Thoracic aorta (tissue), 2 donors: Measurements from ENCODE around the gene GABBR1. TPM values are rescaled to one million over a fixed set of nuclear protein-coding genes. Genes with fewer than 3 reads are reported as not detected.

Source experiments
- ATAC-seq: fragments of 150-250 bp; one replicate; pipeline ENCODE4 v1.8.0; 2017; ENCODE audit warnings: low read depth; ENCODE audit not compliant: insufficient number of reproducible peaks, low FRiP score
- DNase-seq: peaks from one replicate; pipeline ENCODE4 v3.0.0-alpha.2; 2020; ENCODE audit warnings: low spot score
- H3K27ac ChIP-seq, 2 donors: fragments of 200-600 bp; sonication (generic); 1 replicate in 1 of 2; 2 replicates in 1 of 2; pipeline ENCODE4 v1.5.1; 2016; ENCODE audit warnings: mild to moderate bottlenecking in 2 of 2, moderate library complexity in 2 of 2
- H3K27me3 ChIP-seq: fragments of 200-600 bp; sonication (generic); replicated peaks from 2 replicates; pipeline ENCODE4 v1.6.0; 2016; ENCODE audit warnings: mild to moderate bottlenecking; ENCODE audit not compliant: insufficient read depth
- H3K36me3 ChIP-seq: fragments of 200-600 bp; sonication (generic); one replicate; pipeline ENCODE4 v1.5.1; 2016
- H3K4me1 ChIP-seq, 2 donors: fragments of 200-600 bp; sonication (generic); 1 replicate in 1 of 2; 2 replicates in 1 of 2; pipeline versions ENCODE4 v1.5.1 to v1.6.0; 2016; ENCODE audit warnings: low read depth in 2 of 2, mild to moderate bottlenecking in 1 of 2; ENCODE audit not compliant: control insufficient read depth in 1 of 2
- H3K4me3 ChIP-seq: fragments of 200-600 bp; sonication (generic); 2 replicates; pipeline ENCODE4 v1.5.1; 2016; ENCODE audit warnings: mild to moderate bottlenecking
- H3K9me3 ChIP-seq: fragments of 200-600 bp; sonication (generic); 2 replicates; pipeline ENCODE4 v1.5.1; 2016
- total RNA-seq, 2 donors: library from RNA; depleted of rRNA; stranded (reverse); fragments of >200 nt; gene quantifications; one replicate each; pipeline versions ENCODE4 v1.1.0 to v1.2.3, GENCODE V29; 2016
- TF ChIP-seq, protein P1 (sequence below): fragments of 200-600 bp; sonication (generic); IDR thresholded peaks from one replicate; pipeline ENCODE4 v1.5.1; 2019; ENCODE audit warnings: antibody characterized with exemption

Gene GABBR1
- total RNA-seq, 2 donors from 2014 or later = 63.2 to 112 TPM

DNA sequence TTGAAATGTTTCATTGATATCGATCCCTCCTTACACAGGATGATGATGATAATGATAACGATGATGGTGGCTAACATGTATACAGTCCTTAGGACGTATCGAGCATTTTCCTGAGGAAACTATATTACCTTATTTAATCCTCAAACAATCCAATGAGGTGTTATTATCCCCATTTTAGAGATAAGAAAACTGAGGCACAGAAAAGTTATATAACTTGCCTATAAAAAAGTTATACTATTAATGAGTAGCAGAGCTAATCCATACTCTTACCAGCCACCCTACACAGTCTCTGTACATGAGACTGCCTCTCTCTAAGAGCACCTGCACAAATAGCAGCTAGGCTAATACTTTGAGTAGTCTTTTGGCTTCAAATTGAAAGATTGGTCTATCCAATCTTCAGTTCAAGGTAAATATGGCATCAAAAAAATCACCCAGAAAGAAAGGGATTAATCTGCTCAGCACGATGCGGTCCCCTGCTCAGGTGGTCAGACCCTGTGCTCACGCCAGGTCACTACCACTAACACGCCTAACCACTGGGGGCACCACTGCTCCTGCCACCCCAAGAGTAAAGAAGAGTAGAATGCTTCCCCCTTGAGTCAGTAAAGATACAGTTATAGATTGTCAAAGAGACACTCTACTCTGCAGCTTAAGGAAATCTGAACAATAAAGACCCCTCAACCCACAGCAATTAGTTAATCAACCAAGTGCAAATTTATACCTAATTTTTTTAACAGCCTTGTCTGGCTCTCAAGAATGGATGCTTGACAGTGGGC lies 15.0 kb downstream of the GABBR1 start:
- Histone ChIP-seq H3K27ac (no peak overlapping the region), H3K27me3 (no peaks in the 10 kb centered on the region), H3K4me3 (no peak overlapping the region), H3K4me1 (no peaks in the 10 kb centered on the region), H3K9me3 (no peaks in the 10 kb centered on the region), H3K36me3 (peaks cover 18% of the 10 kb centered on the region)
- DNase-seq = no peak
- TF ChIP-seq, protein P1, sequence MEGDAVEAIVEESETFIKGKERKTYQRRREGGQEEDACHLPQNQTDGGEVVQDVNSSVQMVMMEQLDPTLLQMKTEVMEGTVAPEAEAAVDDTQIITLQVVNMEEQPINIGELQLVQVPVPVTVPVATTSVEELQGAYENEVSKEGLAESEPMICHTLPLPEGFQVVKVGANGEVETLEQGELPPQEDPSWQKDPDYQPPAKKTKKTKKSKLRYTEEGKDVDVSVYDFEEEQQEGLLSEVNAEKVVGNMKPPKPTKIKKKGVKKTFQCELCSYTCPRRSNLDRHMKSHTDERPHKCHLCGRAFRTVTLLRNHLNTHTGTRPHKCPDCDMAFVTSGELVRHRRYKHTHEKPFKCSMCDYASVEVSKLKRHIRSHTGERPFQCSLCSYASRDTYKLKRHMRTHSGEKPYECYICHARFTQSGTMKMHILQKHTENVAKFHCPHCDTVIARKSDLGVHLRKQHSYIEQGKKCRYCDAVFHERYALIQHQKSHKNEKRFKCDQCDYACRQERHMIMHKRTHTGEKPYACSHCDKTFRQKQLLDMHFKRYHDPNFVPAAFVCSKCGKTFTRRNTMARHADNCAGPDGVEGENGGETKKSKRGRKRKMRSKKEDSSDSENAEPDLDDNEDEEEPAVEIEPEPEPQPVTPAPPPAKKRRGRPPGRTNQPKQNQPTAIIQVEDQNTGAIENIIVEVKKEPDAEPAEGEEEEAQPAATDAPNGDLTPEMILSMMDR = no peak
- ATAC-seq = no peak

DNA sequence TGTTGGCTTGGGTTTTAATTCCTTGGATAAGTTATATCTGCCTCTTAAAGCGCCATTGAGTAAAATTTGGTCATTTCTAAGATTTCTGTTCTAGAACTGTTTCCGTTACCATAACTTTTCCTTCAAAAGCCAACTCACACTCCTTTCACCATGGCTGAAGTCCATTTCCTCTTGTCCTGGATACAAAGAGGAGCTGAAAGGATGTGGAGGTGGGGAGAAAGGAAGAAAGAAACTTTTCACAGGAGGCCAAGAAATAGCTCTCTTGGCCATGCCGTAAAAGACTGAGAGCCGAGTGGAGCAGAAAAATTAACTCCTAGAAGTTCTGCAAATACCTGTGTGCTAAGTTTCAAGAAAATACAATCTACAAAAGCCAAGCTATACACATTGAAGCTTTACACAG lies 21.6 kb downstream of the GABBR1 start:
- Histone ChIP-seq H3K27ac (no peak overlapping the region), H3K27me3 (no peaks in the 10 kb centered on the region), H3K9me3 (no peaks in the 10 kb centered on the region), H3K4me3 (no peak overlapping the region), H3K4me1 (no peaks in the 10 kb centered on the region), H3K36me3 (peaks cover 44% of the 10 kb centered on the region)
- TF ChIP-seq, protein P1 = no peak
- ATAC-seq (no peak), DNase-seq (no peak)

DNA sequence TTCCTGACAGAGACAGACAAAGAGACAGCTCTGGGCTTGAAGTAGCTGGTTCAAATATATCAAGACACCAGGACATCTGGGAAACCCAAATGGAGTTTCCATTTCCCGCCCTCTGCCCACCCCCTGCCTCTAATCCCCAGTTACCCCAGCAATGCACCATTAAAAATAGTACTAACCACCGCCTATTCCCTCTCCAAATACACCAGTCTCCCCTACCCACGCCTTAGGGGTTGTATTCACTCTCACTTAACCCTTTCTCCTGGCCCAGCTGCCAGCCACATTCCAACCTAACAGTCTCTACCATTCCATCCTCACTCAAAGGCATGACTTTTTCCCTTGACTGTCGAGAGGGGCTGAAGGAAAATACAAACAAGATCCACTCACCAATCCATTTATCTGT lies 22.4 kb downstream of the GABBR1 start:
- Histone ChIP-seq H3K27me3 (no peaks in the 10 kb centered on the region), H3K27ac (no peak overlapping the region), H3K4me3 (no peak overlapping the region), H3K9me3 (no peaks in the 10 kb centered on the region), H3K36me3 (peaks cover 52% of the 10 kb centered on the region), H3K4me1 (no peaks in the 10 kb centered on the region)
- DNase-seq (no peak), ATAC-seq (no peak)
- TF ChIP-seq, protein P1 = no peak

DNA sequence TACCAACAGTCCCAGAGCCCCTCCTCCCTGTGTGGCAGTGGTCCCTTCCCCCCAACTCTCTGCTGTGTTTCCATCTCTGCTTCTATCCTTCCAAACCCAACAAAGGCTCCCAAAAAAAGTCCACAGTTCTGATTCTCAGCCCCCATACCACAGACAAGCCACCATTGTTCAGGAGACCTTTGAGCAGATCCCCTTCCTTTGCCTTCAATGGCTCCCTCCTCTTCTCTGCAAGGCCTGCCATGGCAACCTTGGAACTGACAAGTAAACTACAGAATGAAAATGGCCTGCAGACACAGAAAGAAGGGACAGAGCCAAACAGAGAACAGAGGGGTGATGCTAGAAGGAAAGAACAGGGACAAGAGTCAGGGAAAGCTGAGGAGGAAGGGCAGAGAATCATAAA lies 24.9 kb downstream of the GABBR1 start:
- H3K36me3 ChIP-seq = peaks cover 67% of the 10 kb centered on the region
- TF ChIP-seq, protein P1 = no peak

DNA sequence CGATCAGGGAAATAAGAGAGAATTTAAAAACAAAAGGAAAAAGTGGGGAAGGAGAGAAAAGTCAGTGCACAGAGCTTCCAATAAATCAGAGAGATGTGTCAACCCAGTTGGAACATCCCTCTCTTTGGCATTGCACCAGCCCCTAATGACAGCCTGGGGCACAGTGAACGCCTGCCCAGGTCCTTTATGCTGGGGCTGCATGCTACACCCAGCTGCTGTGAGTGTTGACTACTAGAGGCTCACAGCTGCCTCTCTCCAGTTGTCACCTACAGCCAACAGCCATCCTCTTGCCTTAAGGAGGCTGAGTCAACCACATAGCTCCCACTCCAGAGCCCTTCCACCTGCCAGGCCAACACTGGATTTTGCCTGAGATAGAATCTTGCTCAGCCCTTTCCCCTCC lies 29.1 kb downstream of the GABBR1 start:
- Histone ChIP-seq H3K36me3 (peaks cover 57% of the 10 kb centered on the region), H3K9me3 (no peaks in the 10 kb centered on the region), H3K4me3 (no peak overlapping the region), H3K27ac (no peak overlapping the region), H3K4me1 (no peaks in the 10 kb centered on the region), H3K27me3 (no peaks in the 10 kb centered on the region)
- DNase-seq = no peak
- TF ChIP-seq, protein P1 = no peak
- ATAC-seq = no peak

More for the DNA sequence above, 24.9 kb downstream of the GABBR1 start:
- Histone ChIP-seq H3K4me3 (no peak overlapping the region), H3K9me3 (no peaks in the 10 kb centered on the region), H3K27ac (no peak overlapping the region), H3K27me3 (no peaks in the 10 kb centered on the region), H3K4me1 (no peaks in the 10 kb centered on the region)
- ATAC-seq (no peak), DNase-seq (no peak)
